ENCODE results near the gene ITPRID1. TPM values are rescaled to one million over a fixed set of nuclear protein-coding genes. Genes with fewer than 3 reads are reported as not detected.
A peak's percentile ranks its signal among the peaks of the same experiment; 100 is the strongest.

Gene ITPRID1
- polyA plus RNA-seq, 1 experiment: not detected

- no peak overlapping the region for H3K4me3 ChIP-seq (ENCODE audit: low read depth, low read length)
- CTCF ChIA-PET: interaction anchor here (0.7 to 1.8 kb wide), 2 partner anchors 44 to 51 kb away, joined by 3 to 5 read pairs; no protein-coding TSS in a partner anchor
- TF ChIP-seq, protein P1, sequence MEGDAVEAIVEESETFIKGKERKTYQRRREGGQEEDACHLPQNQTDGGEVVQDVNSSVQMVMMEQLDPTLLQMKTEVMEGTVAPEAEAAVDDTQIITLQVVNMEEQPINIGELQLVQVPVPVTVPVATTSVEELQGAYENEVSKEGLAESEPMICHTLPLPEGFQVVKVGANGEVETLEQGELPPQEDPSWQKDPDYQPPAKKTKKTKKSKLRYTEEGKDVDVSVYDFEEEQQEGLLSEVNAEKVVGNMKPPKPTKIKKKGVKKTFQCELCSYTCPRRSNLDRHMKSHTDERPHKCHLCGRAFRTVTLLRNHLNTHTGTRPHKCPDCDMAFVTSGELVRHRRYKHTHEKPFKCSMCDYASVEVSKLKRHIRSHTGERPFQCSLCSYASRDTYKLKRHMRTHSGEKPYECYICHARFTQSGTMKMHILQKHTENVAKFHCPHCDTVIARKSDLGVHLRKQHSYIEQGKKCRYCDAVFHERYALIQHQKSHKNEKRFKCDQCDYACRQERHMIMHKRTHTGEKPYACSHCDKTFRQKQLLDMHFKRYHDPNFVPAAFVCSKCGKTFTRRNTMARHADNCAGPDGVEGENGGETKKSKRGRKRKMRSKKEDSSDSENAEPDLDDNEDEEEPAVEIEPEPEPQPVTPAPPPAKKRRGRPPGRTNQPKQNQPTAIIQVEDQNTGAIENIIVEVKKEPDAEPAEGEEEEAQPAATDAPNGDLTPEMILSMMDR (IDR thresholded peaks at IDR 0.05; ENCODE audit: low read depth, low read length): no peak
- POLR2A ChIA-PET: no interaction called here
- H3K9me3 ChIP-seq (ENCODE audit: control insufficient read depth, insufficient read depth, low read length): peaks cover 3% of the 10 kb centered on the region; the same call in 1 of the 2 replicates
- H3K27ac ChIP-seq (ENCODE audit: low read depth, low read length): no peak overlapping the region
- no peak for DNase-seq (ENCODE audit: low read depth, low spot score)
- H3K27me3 ChIP-seq (ENCODE audit: control insufficient read depth, insufficient read depth, low read length): no peaks in the 10 kb centered on the region
Measured at GRCh38 chr7:31487476-31487875, 26.4 kb upstream of the ITPRID1 start.

- ChIA-PET POLR2A (no interaction called here), CTCF (interaction anchor here (1.8 kb wide), 1 partner anchor 45 kb away, joined by 5 read pairs; no protein-coding TSS in a partner anchor)
- H3K27ac ChIP-seq (ENCODE audit: low read depth, low read length): no peak overlapping the region
- TF ChIP-seq, protein P1 (IDR thresholded peaks at IDR 0.05; ENCODE audit: low read depth, low read length): peak; percentile 40
- H3K4me3 ChIP-seq (ENCODE audit: low read depth, low read length): no peak overlapping the region
- no peaks in the 10 kb centered on the region for H3K27me3 ChIP-seq (ENCODE audit: control insufficient read depth, insufficient read depth, low read length)
- peaks cover 3% of the 10 kb centered on the region; the same call in 1 of the 2 replicates for H3K9me3 ChIP-seq (ENCODE audit: control insufficient read depth, insufficient read depth, low read length)
- no peak for DNase-seq (ENCODE audit: low read depth, low spot score)
Measured at GRCh38 chr7:31488562-31489203, 25.2 kb upstream of the ITPRID1 start.

DNA sequence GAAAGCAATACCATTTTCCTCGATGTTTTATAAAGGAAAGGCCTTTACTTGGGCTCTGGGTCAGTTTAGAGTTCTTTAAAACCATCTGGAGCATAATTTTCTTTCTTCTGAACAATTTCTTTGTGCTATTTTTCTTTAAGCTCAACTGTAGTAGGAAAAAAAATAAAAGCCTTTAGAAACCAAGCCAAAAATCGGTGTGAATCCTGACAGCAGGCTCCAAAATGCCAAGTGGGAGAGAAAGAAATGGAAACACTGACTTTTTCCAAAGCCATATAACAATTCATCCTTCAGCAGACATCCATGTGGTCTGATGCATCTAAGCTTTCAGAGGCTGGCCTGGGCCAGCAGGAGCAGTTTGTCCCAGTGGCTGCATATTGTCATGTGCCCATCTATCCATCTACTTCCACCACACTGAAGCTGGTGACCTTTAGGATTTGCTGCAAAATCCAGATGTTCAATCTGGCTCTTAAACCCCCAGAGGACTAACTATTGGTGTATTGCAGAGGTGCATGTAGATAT lies 23.0 kb upstream of the ITPRID1 start:
- Histone ChIP-seq H3K27me3 (ENCODE audit: control insufficient read depth, insufficient read depth, low read length) (no peaks in the 10 kb centered on the region), H3K27ac (ENCODE audit: low read depth, low read length) (no peak overlapping the region), H3K9me3 (ENCODE audit: control insufficient read depth, insufficient read depth, low read length) (peaks cover 3% of the 10 kb centered on the region; the same call in 1 of the 2 replicates), H3K4me3 (ENCODE audit: low read depth, low read length) (no peak overlapping the region)
- ChIA-PET POLR2A (no interaction called here), CTCF (interaction anchor here (0.8 kb wide), 1 partner anchor 305 kb away, joined by 3 read pairs; no protein-coding TSS in a partner anchor)
- DNase-seq (ENCODE audit: low read depth, low spot score): no peak
- TF ChIP-seq, protein P1 (IDR thresholded peaks at IDR 0.05; ENCODE audit: low read depth, low read length): no peak

- TF ChIP-seq, protein P1 (IDR thresholded peaks at IDR 0.05; ENCODE audit: low read depth, low read length): no peak
- no peak for DNase-seq (ENCODE audit: low read depth, low spot score)
- POLR2A ChIA-PET: no interaction called here
- Histone ChIP-seq H3K4me3 (ENCODE audit: low read depth, low read length) (no peak overlapping the region), H3K27ac (ENCODE audit: low read depth, low read length) (no peak overlapping the region), H3K9me3 (ENCODE audit: control insufficient read depth, insufficient read depth, low read length) (peaks cover 3% of the 10 kb centered on the region; the same call in 1 of the 2 replicates), H3K27me3 (ENCODE audit: control insufficient read depth, insufficient read depth, low read length) (no peaks in the 10 kb centered on the region)
- CTCF ChIA-PET: no interaction called here
Measured at GRCh38 chr7:31492086-31492485, 21.8 kb upstream of the ITPRID1 start.

- CTCF ChIA-PET: no interaction called here
- H3K27me3 ChIP-seq (ENCODE audit: control insufficient read depth, insufficient read depth, low read length): no peaks in the 10 kb centered on the region
- POLR2A ChIA-PET: no interaction called here
- no peak for DNase-seq (ENCODE audit: low read depth, low spot score)
- H3K4me3 ChIP-seq (ENCODE audit: low read depth, low read length): no peak overlapping the region
- H3K27ac ChIP-seq (ENCODE audit: low read depth, low read length): no peak overlapping the region
- TF ChIP-seq, protein P1 (IDR thresholded peaks at IDR 0.05; ENCODE audit: low read depth, low read length): no peak
- H3K9me3 ChIP-seq (ENCODE audit: control insufficient read depth, insufficient read depth, low read length): no peaks in the 10 kb centered on the region; the same call in 1 of the 2 replicates
Measured at GRCh38 chr7:31493714-31494181, 20.1 kb upstream of the ITPRID1 start.

Data from AG04450 (cell line).